ENCODE measurements around the gene FAM131B.

Gene FAM131B

GRCh38 chr7:143390104-143390772 is 27.7 kb upstream of the FAM131B start:
- Mint-ChIP-seq H3K4me1 (ENCODE audit: low read depth) (peaks cover 10% of the 10 kb centered on the region), H3K27me3 (ENCODE audit: low read depth) (no peaks in the 10 kb centered on the region), H3K27ac (peak overlapping the region; percentile 60), H3K36me3 (ENCODE audit: low read depth) (peaks cover 31% of the 10 kb centered on the region), H3K9me3 (no peaks in the 10 kb centered on the region), H3K4me3 (no peak overlapping the region)
- DNase-seq (ENCODE audit: low spot score) = no peak

DNA sequence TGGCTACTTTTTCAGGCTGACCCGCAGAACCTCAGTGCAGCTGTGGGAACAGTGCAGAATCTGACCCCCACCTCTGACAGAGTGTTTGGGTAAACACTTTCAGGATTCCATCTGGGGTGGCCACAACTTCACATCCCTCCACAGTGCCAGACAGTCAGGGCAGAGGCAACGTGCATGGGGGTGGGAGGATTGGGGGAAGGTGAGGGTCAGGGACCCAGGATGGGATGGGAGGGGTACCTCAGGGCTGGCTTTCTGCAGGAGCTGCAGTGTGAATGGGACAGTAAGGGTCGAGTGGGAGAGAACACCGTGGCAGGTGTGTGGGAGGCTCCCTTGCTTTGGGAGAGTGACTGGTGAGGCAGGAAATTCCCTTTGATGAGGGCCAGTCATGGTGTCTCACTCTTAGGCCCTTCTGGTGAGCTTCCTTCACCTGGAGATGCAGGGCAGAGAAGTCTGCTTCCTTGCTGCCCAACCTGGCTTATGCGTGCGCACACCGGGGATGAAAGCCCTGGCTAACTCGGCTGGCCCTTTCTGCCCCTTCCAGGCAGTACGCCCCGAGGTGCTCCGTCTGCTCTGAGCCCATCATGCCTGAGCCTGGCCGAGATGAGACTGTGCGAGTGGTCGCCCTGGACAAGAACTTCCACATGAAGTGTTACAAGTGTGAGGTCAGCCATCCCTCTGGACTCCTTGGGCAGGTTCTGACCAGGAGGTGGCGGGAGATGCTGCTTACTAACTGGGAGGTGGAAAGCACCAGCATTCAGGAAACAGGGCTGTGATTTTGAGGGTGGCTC is 27.0 kb upstream of the FAM131B start:
- Mint-ChIP-seq H3K4me1 (ENCODE audit: low read depth) (peaks cover 8% of the 10 kb centered on the region), H3K9me3 (no peaks in the 10 kb centered on the region), H3K27me3 (ENCODE audit: low read depth) (no peaks in the 10 kb centered on the region), H3K36me3 (ENCODE audit: low read depth) (peaks cover 31% of the 10 kb centered on the region), H3K27ac (peak overlapping the region; percentile 60), H3K4me3 (no peak overlapping the region)
- DNase-seq (ENCODE audit: low spot score) = no peak

DNA sequence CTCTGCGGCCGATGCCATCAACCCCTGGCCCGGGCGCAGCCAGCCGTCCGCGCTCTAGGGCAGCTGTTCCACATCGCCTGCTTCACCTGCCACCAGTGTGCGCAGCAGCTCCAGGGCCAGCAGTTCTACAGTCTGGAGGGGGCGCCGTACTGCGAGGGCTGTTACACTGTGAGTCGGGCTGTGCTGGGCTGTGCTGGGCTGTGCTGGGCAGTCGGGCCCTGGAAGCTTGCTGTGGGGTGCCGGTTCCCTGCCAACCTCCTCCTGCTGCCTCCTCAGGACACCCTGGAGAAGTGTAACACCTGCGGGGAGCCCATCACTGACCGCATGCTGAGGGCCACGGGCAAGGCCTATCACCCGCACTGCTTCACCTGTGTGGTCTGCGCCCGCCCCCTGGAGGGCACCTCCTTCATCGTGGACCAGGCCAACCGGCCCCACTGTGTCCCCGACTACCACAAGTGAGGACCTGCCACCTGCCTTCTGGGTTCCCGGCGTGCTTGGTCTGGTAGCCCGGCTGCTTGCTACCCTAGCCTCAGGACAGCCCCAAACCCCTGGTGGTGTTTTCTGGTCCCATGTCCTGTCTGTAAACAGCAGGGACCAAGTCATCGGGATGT is 26.1 kb upstream of the FAM131B start:
- H3K36me3 Mint-ChIP-seq (ENCODE audit: low read depth) = peaks cover 31% of the 10 kb centered on the region
- no peak overlapping the region for H3K27ac Mint-ChIP-seq
- H3K4me1 Mint-ChIP-seq (ENCODE audit: low read depth) = peaks cover 8% of the 10 kb centered on the region
- DNase-seq (ENCODE audit: low spot score) = no peak
- H3K27me3 Mint-ChIP-seq (ENCODE audit: low read depth) = no peaks in the 10 kb centered on the region
- no peaks in the 10 kb centered on the region for H3K9me3 Mint-ChIP-seq
- H3K4me3 Mint-ChIP-seq = no peak overlapping the region

GRCh38 chr7:143388051-143388450 is 25.5 kb upstream of the FAM131B start:
- Mint-ChIP-seq H3K27me3 (ENCODE audit: low read depth) (no peaks in the 10 kb centered on the region), H3K36me3 (ENCODE audit: low read depth) (peaks cover 31% of the 10 kb centered on the region), H3K4me3 (no peak overlapping the region), H3K4me1 (ENCODE audit: low read depth) (peaks cover 10% of the 10 kb centered on the region), H3K27ac (no peak overlapping the region), H3K9me3 (no peaks in the 10 kb centered on the region)
- no peak for DNase-seq (ENCODE audit: low spot score)

DNA sequence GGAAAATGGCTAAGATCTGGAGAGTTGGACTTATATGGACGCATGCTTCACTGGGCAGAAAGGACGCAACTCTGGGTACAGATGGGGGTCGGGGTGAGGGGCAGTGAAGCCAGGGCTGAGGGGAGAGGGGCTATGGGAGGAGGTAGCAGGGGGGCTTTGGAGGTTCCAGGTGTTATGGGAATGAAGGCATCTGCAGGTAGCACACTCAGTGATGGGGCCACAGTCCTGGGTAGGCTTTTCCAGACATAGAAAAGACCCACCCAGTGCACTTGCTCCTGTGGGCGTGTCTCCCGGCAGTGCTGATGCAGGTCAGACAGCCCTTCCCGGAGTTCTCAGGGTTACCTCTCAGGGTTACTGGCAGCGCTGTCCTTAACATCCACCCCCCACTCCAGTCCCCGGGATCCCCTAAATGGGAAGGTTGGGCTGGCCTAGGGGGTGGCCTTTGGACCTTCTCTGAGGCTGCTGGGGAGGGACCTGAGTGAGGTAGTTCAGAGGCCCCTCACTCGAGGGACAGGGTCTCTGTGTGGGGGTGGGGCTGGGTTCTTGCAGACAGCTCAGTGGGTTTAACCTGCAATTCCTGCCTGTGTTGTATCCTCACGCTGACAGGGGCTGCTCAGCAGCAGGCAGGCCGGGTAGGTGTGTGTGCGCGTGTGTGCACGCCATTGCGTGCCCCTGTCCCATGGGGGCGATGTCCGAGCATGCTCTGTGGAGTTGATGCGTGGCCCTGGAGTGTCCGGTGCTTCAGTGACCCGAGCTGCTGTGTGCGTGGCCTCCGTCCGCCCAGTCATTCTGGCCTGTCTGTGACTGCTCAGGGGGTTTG is 24.9 kb upstream of the FAM131B start:
- Mint-ChIP-seq H3K4me1 (ENCODE audit: low read depth) (peaks cover 16% of the 10 kb centered on the region), H3K36me3 (ENCODE audit: low read depth) (peaks cover 30% of the 10 kb centered on the region), H3K27me3 (ENCODE audit: low read depth) (no peaks in the 10 kb centered on the region), H3K9me3 (no peaks in the 10 kb centered on the region), H3K4me3 (no peak overlapping the region), H3K27ac (no peak overlapping the region)
- no peak for DNase-seq (ENCODE audit: low spot score)

- H3K27ac Mint-ChIP-seq = no peak overlapping the region
- peaks cover 17% of the 10 kb centered on the region for H3K4me1 Mint-ChIP-seq (ENCODE audit: low read depth)
- no peaks in the 10 kb centered on the region for H3K27me3 Mint-ChIP-seq (ENCODE audit: low read depth)
- H3K4me3 Mint-ChIP-seq = no peak overlapping the region
- H3K36me3 Mint-ChIP-seq (ENCODE audit: low read depth) = peaks cover 26% of the 10 kb centered on the region
- no peaks in the 10 kb centered on the region for H3K9me3 Mint-ChIP-seq
- no peak for DNase-seq (ENCODE audit: low spot score)
Observed at GRCh38 chr7:143385891-143386781, 23.6 kb upstream of the FAM131B start.

DNA sequence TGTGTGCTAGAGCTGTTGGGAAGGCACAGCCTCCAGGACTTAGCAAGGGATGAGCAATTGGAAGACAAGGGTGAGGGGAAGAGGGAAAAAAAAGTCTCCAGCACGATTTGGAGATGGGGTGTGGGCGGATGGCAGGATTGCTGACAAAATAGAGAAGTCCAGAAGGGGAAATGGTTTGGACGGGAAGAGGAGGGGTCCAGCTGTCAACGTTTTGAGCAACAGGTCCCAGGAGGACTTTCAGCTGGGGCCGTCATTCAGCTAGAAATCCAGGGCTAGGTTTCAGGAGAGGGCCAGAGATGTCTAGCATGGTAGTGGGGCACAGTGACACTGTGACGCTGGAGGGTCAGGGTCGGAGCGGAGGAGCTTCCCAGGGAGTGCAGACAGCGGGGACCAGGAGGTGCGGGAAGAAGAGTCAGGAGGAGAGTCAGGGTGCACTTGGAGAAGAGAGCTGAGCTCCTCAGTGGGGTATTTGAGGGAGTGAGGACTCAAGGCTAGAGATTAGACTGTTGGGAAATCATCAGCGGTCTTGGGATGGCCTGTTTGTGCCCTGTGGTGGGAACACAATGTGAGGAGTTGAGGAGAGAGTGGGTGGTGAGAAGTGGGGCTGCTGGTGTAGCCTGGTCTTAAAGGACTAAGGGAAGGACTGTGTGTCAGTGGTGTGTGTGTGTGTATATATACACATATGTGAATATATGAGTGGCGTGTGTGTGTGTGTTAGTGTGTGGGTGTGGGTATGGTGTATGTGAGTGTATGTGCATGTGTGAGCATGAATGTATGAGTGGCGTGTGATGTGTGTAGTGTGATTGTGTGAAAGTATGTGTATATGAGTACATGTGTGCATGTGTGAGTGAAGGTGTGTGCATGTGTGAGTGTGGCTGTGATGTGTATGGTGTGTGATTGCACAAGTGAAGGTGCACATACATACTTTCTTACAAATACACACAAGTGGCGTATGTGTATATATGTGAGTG is 22.4 kb upstream of the FAM131B start:
- Mint-ChIP-seq H3K36me3 (ENCODE audit: low read depth) (peaks cover 17% of the 10 kb centered on the region), H3K4me1 (ENCODE audit: low read depth) (peaks cover 15% of the 10 kb centered on the region), H3K4me3 (no peak overlapping the region), H3K27me3 (ENCODE audit: low read depth) (no peaks in the 10 kb centered on the region), H3K27ac (no peak overlapping the region), H3K9me3 (no peaks in the 10 kb centered on the region)
- no peak for DNase-seq (ENCODE audit: low spot score)

- no peak for DNase-seq (ENCODE audit: low spot score)
- no peaks in the 10 kb centered on the region for H3K9me3 Mint-ChIP-seq
- peaks cover 17% of the 10 kb centered on the region for H3K4me1 Mint-ChIP-seq (ENCODE audit: low read depth)
Observed at GRCh38 chr7:143384148-143384547, 21.6 kb upstream of the FAM131B start.

GRCh38 chr7:143383642-143383957 is 21.1 kb upstream of the FAM131B start:
- peaks cover 7% of the 10 kb centered on the region for H3K36me3 Mint-ChIP-seq (ENCODE audit: low read depth)
- H3K4me1 Mint-ChIP-seq (ENCODE audit: low read depth) = peaks cover 23% of the 10 kb centered on the region
- H3K9me3 Mint-ChIP-seq = no peaks in the 10 kb centered on the region
- H3K27me3 Mint-ChIP-seq (ENCODE audit: low read depth) = no peaks in the 10 kb centered on the region
- no peak for DNase-seq (ENCODE audit: low spot score)
- no peak overlapping the region for H3K27ac Mint-ChIP-seq
- H3K4me3 Mint-ChIP-seq = no peak overlapping the region

More at GRCh38 chr7:143384148-143384547, 21.6 kb upstream of the FAM131B start:
- Mint-ChIP-seq H3K27me3 (ENCODE audit: low read depth) (no peaks in the 10 kb centered on the region), H3K4me3 (no peak overlapping the region), H3K27ac (no peak overlapping the region), H3K36me3 (ENCODE audit: low read depth) (peaks cover 9% of the 10 kb centered on the region)

DNA sequence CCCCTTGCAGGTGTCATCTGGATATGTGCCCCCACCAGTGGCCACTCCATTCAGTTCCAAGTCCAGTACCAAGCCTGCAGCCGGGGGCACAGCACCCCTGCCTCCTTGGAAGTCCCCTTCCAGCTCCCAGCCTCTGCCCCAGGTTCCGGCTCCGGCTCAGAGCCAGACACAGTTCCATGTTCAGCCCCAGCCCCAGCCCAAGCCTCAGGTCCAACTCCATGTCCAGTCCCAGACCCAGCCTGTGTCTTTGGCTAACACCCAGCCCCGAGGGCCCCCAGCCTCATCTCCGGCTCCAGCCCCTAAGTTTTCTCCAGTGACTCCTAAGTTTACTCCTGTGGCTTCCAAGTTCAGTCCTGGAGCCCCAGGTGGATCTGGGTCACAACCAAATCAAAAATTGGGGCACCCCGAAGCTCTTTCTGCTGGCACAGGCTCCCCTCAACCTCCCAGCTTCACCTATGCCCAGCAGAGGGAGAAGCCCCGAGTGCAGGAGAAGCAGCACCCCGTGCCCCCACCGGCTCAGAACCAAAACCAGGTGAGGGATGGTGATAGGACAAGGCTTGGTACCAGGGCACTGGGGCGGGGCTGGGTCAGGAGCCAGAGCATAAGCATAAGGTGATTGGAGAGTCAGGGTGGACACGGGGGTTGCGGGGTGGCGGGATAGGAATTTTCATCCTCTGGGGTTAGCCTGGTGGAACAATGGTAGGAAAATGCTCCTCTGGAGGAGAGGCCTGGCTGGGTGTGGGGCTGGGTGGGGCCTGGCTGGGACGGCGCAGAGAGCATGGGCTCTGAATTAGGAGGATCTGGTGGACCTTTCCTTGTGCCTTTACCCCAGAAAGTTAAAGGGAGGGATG is 20.5 kb upstream of the FAM131B start:
- Mint-ChIP-seq H3K9me3 (no peaks in the 10 kb centered on the region), H3K36me3 (ENCODE audit: low read depth) (peaks cover 5% of the 10 kb centered on the region), H3K27ac (peak overlapping the region; percentile 67), H3K4me1 (ENCODE audit: low read depth) (peaks cover 28% of the 10 kb centered on the region), H3K4me3 (no peak overlapping the region), H3K27me3 (ENCODE audit: low read depth) (no peaks in the 10 kb centered on the region)
- no peak for DNase-seq (ENCODE audit: low spot score)

GRCh38 chr7:143382126-143382790 is 19.7 kb upstream of the FAM131B start:
- Mint-ChIP-seq H3K36me3 (ENCODE audit: low read depth) (peaks cover 5% of the 10 kb centered on the region), H3K4me3 (no peak overlapping the region), H3K27me3 (ENCODE audit: low read depth) (no peaks in the 10 kb centered on the region), H3K4me1 (ENCODE audit: low read depth) (peaks cover 30% of the 10 kb centered on the region), H3K9me3 (no peaks in the 10 kb centered on the region), H3K27ac (peak overlapping the region; percentile 28)
- no peak for DNase-seq (ENCODE audit: low spot score)

Measured in T-helper 2 cell treated with Interferon-gamma antibody and Interleukin-4, amounts not matched to agents 5 μg/mL and 100 μg/mL, for 36 hours (primary cell).